Left lung (tissue), 10 donors: Measurements from ENCODE around the gene HMSD. TPM values are rescaled to one million over a fixed set of nuclear protein-coding genes. Genes with fewer than 3 reads are reported as not detected.

Source experiments
- ATAC-seq: fragments of 200-7000 bp; cut with Tn5 transposase; one replicate; pipeline ENCODE4 v1.9.1; 2020; ENCODE audit warnings: moderate library complexity
- DNase-seq, 4 donors: peaks; one replicate each; pipeline ENCODE4 v3.0.0-alpha.2; 2013 to 2020
- H3K27ac ChIP-seq, 2 donors: fragments of 200-600 bp; sonication (generic) in 1 of 2; one replicate each; pipeline versions ENCODE4 v1.5.0 to v1.8.0; 2020 to 2021
- H3K27me3 ChIP-seq, 2 donors: fragments of 200-600 bp; sonication (generic) in 1 of 2; one replicate each; pipeline versions ENCODE4 v1.5.0 to v1.8.0; 2020 to 2021
- H3K36me3 ChIP-seq, 2 donors: fragments of 200-600 bp; sonication (generic) in 1 of 2; one replicate each; pipeline versions ENCODE4 v1.5.0 to v1.8.0; 2020 to 2021
- H3K4me1 ChIP-seq, 2 donors: fragments of 200-600 bp; one replicate each; pipeline ENCODE4 v1.8.0; 2021
- H3K4me3 ChIP-seq, 2 donors: fragments of 200-600 bp; sonication (generic) in 1 of 2; one replicate each; pipeline versions ENCODE4 v1.5.0 to v1.8.0; 2020 to 2021; ENCODE audit warnings: mild to moderate bottlenecking in 1 of 2
- H3K9me3 ChIP-seq, 2 donors: fragments of 200-600 bp; sonication (generic) in 1 of 2; one replicate each; pipeline versions ENCODE4 v1.5.0 to v1.8.0; 2020 to 2021
- intact Hi-C, 2 donors: fragments of 100-400 bp; cut with DNase I; formaldehyde crosslinking; loops; one replicate each; pipeline versions ENCODE4 v1.11.2 to v1.14.2; 2022
- polyA plus RNA-seq, 6 donors: library from polyadenylated mRNA; unstranded; fragments of 120-200 nt; gene quantifications; one replicate each; pipeline ENCODE4 v1.2.1, GENCODE V29; 2013; ENCODE audit not compliant: insufficient read length in 6 of 6
- total RNA-seq, 2 donors: library from RNA; stranded (reverse); fragmentation: NEBNext Ultra II Directional; extraction: Animal tissue kit (Norgen Biotek cat#: 25700); gene quantifications; one replicate each; pipeline ENCODE4 v1.2.1, GENCODE V29; 2021
- TF ChIP-seq, protein P1 (sequence below), 2 donors: fragments of 200-600 bp; sonication (generic) in 1 of 2; IDR thresholded peaks; one replicate each; pipeline versions ENCODE4 v1.5.0 to v1.8.0; 2021; ENCODE audit warnings: antibody characterized with exemption in 2 of 2
- donor health status: DM: no; HTN: yes; CAD: no.
- donor health status: DM: no; HTN: no; CAD: no.

HMSD gene
- total and polyA plus RNA-seq, 8 donors = 0.63 to 10.8 (median 2.0) TPM

DNA sequence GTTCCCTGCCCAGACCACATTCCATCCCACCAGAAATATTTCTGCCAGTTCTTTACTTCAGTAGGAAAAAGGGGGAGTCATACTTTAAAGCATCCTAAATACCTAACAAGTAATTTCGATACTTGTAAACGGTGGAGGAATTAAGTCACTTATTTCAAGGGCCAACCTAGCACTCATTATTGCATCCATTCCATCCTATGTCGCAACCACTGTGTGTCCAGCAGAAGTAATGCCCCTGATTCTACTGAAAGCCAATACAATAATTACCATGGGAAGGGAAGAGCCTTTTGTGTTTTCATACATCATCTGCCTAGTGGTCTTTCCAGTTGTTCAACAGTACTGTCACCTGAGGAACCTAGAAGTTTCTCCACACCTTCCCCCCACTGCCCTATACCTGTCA, 33.3 kb downstream of the HMSD start:
- ATAC-seq = no peak
- Histone ChIP-seq H3K27ac (no peak overlapping the region), H3K27me3 (no peaks in the 10 kb centered on the region), H3K36me3 (peaks cover 0 to 75% of the 10 kb centered on the region in 2 donors), H3K9me3 (no peaks in the 10 kb centered on the region), H3K4me1 (peaks cover 14 to 29% of the 10 kb centered on the region in 2 donors), H3K4me3 (no peak overlapping the region)
- TF ChIP-seq, protein P1, sequence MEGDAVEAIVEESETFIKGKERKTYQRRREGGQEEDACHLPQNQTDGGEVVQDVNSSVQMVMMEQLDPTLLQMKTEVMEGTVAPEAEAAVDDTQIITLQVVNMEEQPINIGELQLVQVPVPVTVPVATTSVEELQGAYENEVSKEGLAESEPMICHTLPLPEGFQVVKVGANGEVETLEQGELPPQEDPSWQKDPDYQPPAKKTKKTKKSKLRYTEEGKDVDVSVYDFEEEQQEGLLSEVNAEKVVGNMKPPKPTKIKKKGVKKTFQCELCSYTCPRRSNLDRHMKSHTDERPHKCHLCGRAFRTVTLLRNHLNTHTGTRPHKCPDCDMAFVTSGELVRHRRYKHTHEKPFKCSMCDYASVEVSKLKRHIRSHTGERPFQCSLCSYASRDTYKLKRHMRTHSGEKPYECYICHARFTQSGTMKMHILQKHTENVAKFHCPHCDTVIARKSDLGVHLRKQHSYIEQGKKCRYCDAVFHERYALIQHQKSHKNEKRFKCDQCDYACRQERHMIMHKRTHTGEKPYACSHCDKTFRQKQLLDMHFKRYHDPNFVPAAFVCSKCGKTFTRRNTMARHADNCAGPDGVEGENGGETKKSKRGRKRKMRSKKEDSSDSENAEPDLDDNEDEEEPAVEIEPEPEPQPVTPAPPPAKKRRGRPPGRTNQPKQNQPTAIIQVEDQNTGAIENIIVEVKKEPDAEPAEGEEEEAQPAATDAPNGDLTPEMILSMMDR (IDR thresholded peaks at IDR 0.05) = no peak
- intact Hi-C loops = no loop called here
- no peak for DNase-seq

DNA sequence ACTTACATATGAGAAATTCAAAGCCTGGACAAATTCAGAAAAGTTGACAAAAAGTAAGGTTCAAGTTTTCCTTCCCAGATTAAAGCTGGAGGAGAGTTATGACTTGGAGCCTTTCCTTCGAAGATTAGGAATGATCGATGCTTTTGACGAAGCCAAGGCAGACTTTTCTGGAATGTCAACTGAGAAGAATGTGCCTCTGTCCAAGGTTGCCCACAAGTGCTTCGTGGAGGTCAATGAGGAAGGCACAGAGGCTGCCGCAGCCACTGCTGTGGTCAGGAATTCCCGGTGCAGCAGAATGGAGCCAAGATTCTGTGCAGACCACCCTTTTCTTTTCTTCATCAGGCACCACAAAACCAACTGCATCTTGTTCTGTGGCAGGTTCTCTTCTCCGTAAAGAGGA, 37.8 kb downstream of the HMSD start:
- TF ChIP-seq, protein P1 (IDR thresholded peaks at IDR 0.05) = no peak
- intact Hi-C loops = no loop called here
- Histone ChIP-seq H3K4me1 (no peaks in the 10 kb centered on the region), H3K36me3 (peaks cover 0 to 76% of the 10 kb centered on the region in 2 donors), H3K27me3 (no peaks in the 10 kb centered on the region), H3K4me3 (no peak overlapping the region), H3K27ac (no peak overlapping the region), H3K9me3 (no peaks in the 10 kb centered on the region)
- DNase-seq = no peak
- ATAC-seq = no peak

DNA sequence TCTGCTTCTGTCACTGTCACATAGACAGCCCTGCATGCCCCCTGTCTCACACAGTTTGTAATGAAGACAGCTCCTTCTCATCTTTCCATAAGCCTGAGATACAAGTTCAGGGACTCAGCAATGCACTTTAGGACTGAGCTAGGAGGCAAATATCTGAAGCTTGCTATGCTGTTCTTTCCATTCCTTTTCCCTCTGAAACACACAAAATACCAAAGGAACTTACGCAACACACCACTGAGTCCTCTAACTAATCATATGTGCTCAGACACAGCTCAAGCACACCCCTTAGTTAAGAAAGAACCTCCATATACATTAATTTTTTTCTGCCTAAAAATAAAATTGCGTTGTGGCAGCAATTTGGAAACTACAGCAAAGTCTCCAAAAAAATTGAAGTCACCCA, 38.6 kb downstream of the HMSD start:
- Histone ChIP-seq H3K4me1 (no peaks in the 10 kb centered on the region), H3K27me3 (no peaks in the 10 kb centered on the region), H3K36me3 (peaks cover 0 to 67% of the 10 kb centered on the region in 2 donors), H3K27ac (no peak overlapping the region), H3K4me3 (no peak overlapping the region), H3K9me3 (no peaks in the 10 kb centered on the region)
- DNase-seq (no peak), ATAC-seq (no peak)
- intact Hi-C loops = no loop called here
- TF ChIP-seq, protein P1 (IDR thresholded peaks at IDR 0.05) = no peak

DNA sequence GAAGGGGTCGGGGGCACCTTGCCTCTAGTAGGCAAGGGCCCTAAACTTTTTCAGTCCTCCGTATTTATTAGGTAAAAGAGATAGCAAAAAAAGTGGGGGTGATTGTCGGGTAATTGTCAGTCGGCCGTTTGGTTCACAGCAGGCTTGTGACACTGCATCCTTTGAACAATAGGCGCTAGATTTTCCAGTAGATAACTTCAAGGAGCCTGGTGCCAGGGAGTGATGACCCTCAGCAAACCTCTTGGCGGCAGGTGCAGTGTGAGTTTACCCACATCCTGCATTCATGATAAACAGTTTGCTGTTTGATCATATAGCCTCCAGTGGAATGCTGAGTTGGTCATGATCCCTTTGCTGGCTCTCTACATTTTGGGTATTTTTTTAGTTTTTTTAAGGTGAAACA, 43.6 kb downstream of the HMSD start:
- peaks cover 0 to 17% of the 10 kb centered on the region in 2 donors for H3K36me3 ChIP-seq
- H3K4me3 ChIP-seq = no peak overlapping the region
- H3K9me3 ChIP-seq = peaks cover 0 to 13% of the 10 kb centered on the region in 2 donors
- TF ChIP-seq, protein P1 (IDR thresholded peaks at IDR 0.05) = no peak
- H3K4me1 ChIP-seq = no peaks in the 10 kb centered on the region
- no peak overlapping the region for H3K27ac ChIP-seq
- ATAC-seq (no peak), DNase-seq (no peak)
- intact Hi-C loops = no loop called here
- H3K27me3 ChIP-seq = no peaks in the 10 kb centered on the region

DNA sequence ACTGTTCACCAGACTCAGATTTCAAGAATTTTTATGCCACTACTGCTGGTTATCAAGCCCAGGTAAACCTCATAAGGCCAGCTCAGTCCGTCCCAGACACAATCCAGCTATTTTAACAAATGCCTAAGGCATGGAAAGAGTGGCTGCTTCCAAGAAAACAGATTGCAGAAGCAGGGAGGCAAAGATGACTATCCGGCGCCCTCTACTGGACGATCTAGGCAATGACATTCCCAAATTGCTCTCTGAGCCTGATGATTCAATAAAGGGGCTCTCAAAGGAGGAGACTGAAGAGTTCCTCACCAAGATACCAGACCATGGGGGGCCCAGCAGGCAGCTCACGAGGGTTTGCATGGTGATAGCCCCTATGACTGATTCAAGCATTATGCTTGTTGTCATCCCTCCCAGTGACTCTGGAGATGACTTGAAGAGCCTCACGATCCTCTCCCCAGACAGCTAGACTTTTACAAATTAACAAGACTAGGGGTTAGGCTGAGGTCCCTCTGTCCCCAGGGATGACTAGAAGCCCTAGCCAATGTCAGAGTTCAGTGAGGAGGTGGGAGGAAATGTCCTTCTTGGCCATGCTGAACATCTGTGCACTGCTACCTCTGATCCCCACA, 45.8 kb downstream of the HMSD start:
- DNase-seq = peak in 2 of 4 donors; percentile 27 to 48

More for the DNA sequence above, 45.8 kb downstream of the HMSD start:
- peak; percentile 84 for ATAC-seq
- Histone ChIP-seq H3K27ac (no peak overlapping the region), H3K9me3 (peaks cover 0 to 13% of the 10 kb centered on the region in 2 donors), H3K4me1 (no peaks in the 10 kb centered on the region), H3K4me3 (no peak overlapping the region), H3K36me3 (no peaks in the 10 kb centered on the region), H3K27me3 (no peaks in the 10 kb centered on the region)
- TF ChIP-seq, protein P1 (IDR thresholded peaks at IDR 0.05) = peak; percentile 83 to 90
- intact Hi-C loops = no loop called here
